Nephron progenitor cell (in vitro differentiated cells): ENCODE data around the gene MARS1.
"Not testable (repeated sequence)": the region's sequence is repeated elsewhere in the genome, so short reads cannot be mapped to it uniquely, and the experiment has no call there.

Experiments
- DNase-seq: peaks from one replicate; pipeline ENCODE4 v3.0.0; 2021
- H3K27ac Mint-ChIP-seq: 2 replicates; pipeline ENCODE4 v1.8.0; 2021; ENCODE audit warnings: mild to moderate bottlenecking, moderate library complexity, mixed read lengths
- H3K27me3 Mint-ChIP-seq: 2 replicates; pipeline ENCODE4 v1.8.0; 2021; ENCODE audit warnings: mild to moderate bottlenecking, low read depth, mixed read lengths; ENCODE audit not compliant: poor library complexity
- H3K36me3 Mint-ChIP-seq: 2 replicates; pipeline ENCODE4 v1.8.0; 2021; ENCODE audit warnings: low read depth, mixed read lengths
- H3K4me1 Mint-ChIP-seq: 2 replicates; pipeline ENCODE4 v1.8.0; 2021; ENCODE audit warnings: mixed read lengths
- H3K4me3 Mint-ChIP-seq: 2 replicates; pipeline ENCODE4 v1.8.0; 2021; ENCODE audit warnings: mild to moderate bottlenecking, moderate library complexity, mixed read lengths
- H3K9me3 Mint-ChIP-seq: 2 replicates; pipeline ENCODE4 v1.8.0; 2021; ENCODE audit warnings: mild to moderate bottlenecking, moderate library complexity, mixed read lengths
- CTCF ChIP-seq: fragments of 200-600 bp; sonication (generic); IDR thresholded peaks from 2 replicates; pipeline ENCODE4 v1.5.0; 2021; ENCODE audit warnings: antibody characterized with exemption

Gene MARS1

GRCh38 chr12:57497223-57498131, 9.6 kb downstream of the MARS1 start:
- Mint-ChIP-seq H3K27me3 (no peaks in the 10 kb centered on the region), H3K27ac (peak overlapping the region; percentile 89), H3K9me3 (no peaks in the 10 kb centered on the region), H3K4me1 (no peaks in the 10 kb centered on the region), H3K4me3 (no peak overlapping the region), H3K36me3 (peaks cover 74% of the 10 kb centered on the region)
- TF ChIP-seq CTCF: no peak
- DNase-seq: no peak

GRCh38 chr12:57498132-57498502, 10.2 kb downstream of the MARS1 start:
- Mint-ChIP-seq H3K9me3 (no peaks in the 10 kb centered on the region), H3K4me1 (no peaks in the 10 kb centered on the region), H3K27ac (peak overlapping the region; percentile 45), H3K4me3 (no peak overlapping the region), H3K27me3 (no peaks in the 10 kb centered on the region), H3K36me3 (peaks cover 73% of the 10 kb centered on the region)
- no peak for DNase-seq
- TF ChIP-seq CTCF: no peak

GRCh38 chr12:57498571-57498970, 10.7 kb downstream of the MARS1 start:
- DNase-seq: no peak
- no peaks in the 10 kb centered on the region for H3K4me1 Mint-ChIP-seq
- no peak overlapping the region for H3K4me3 Mint-ChIP-seq
- no peaks in the 10 kb centered on the region for H3K27me3 Mint-ChIP-seq
- peaks cover 78% of the 10 kb centered on the region for H3K36me3 Mint-ChIP-seq
- no peak for TF ChIP-seq CTCF
- no peak overlapping the region for H3K27ac Mint-ChIP-seq
- H3K9me3 Mint-ChIP-seq: no peaks in the 10 kb centered on the region

- Mint-ChIP-seq H3K4me3 (no peak overlapping the region), H3K4me1 (no peaks in the 10 kb centered on the region), H3K36me3 (peaks cover 86% of the 10 kb centered on the region), H3K9me3 (no peaks in the 10 kb centered on the region), H3K27ac (no peak overlapping the region), H3K27me3 (no peaks in the 10 kb centered on the region)
- TF ChIP-seq CTCF: no peak
- DNase-seq: no peak
Measured at GRCh38 chr12:57500213-57500612, 12.3 kb downstream of the MARS1 start.

GRCh38 chr12:57502311-57502969, 14.6 kb downstream of the MARS1 start:
- H3K4me3 Mint-ChIP-seq, H3K4me1 Mint-ChIP-seq, DNase-seq, H3K27me3 Mint-ChIP-seq, H3K27ac Mint-ChIP-seq: not testable (repeated sequence)
- Mint-ChIP-seq H3K9me3 (peaks cover 10% of the 10 kb centered on the region), H3K36me3 (peaks cover 86% of the 10 kb centered on the region)

GRCh38 chr12:57506541-57506940, 18.7 kb downstream of the MARS1 start:
- H3K4me1 Mint-ChIP-seq, H3K27me3 Mint-ChIP-seq, H3K27ac Mint-ChIP-seq: not testable (repeated sequence)

GRCh38 chr12:57507796-57508195, 19.9 kb downstream of the MARS1 start:
- peaks cover 29% of the 10 kb centered on the region for H3K9me3 Mint-ChIP-seq
- not testable (repeated sequence) for DNase-seq, H3K27ac Mint-ChIP-seq, H3K4me3 Mint-ChIP-seq, H3K4me1 Mint-ChIP-seq, H3K27me3 Mint-ChIP-seq
- peaks cover 80% of the 10 kb centered on the region for H3K36me3 Mint-ChIP-seq

More at GRCh38 chr12:57506541-57506940, 18.7 kb downstream of the MARS1 start:
- not testable (repeated sequence) for DNase-seq, H3K4me3 Mint-ChIP-seq
- Mint-ChIP-seq H3K9me3 (peaks cover 29% of the 10 kb centered on the region), H3K36me3 (peaks cover 78% of the 10 kb centered on the region)
